Left colon (tissue), 2 donors: ENCODE results near the gene JAG2. TPM values are rescaled to one million over a fixed set of nuclear protein-coding genes. Genes with fewer than 3 reads are reported as not detected.
A peak's percentile ranks its signal among the peaks of the same experiment; 100 is the strongest.

ENCODE experiments used
- ATAC-seq: fragments of 200-7000 bp; cut with Tn5 transposase; one replicate; pipeline ENCODE4 v1.9.1; 2020; ENCODE audit warnings: mild to moderate bottlenecking, moderate library complexity
- DNase-seq, 2 donors: peaks; one replicate each; pipeline ENCODE4 v3.0.0-alpha.2; 2020
- intact Hi-C, 2 donors: fragments of 100-400 bp; cut with DNase I in 1 of 2; cut with micrococcal nuclease in 1 of 2; formaldehyde crosslinking; loops; one replicate each; pipeline versions ENCODE4 v1.11.2 to v1.14.0; 2022; cut with DNase I, micrococcal nuclease
- long read RNA-seq: library from polyadenylated mRNA; unstranded; transcript quantifications from one replicate; pipeline ENCODE4 v2.0.0, GENCODE V29; 2021
- total RNA-seq, 2 donors: library from RNA; stranded (reverse); fragmentation: NEBNext Ultra II Directional; extraction: Animal tissue kit (Norgen Biotek cat#: 25700); gene quantifications; one replicate each; pipeline ENCODE4 v1.2.1, GENCODE V29; 2021
- donor health status: DM: no; HTN: no; CAD: no.
- donor health status: DM: yes; HTN: yes; CAD: no.

Gene JAG2
- total RNA-seq: 10 to 100 TPM in 1 of 2 donors, 1 to 10 TPM in 1; 7.6 to 11.9 TPM
- long read RNA-seq, partial matches to known transcripts: 20 of 20 reads
- long read RNA-seq, other reads (novel, unspliced or antisense): 0 of 20 reads

- intact Hi-C loops: no loop called here
- peak; percentile 29 for ATAC-seq
- DNase-seq: peak in 1 of 2 donors; percentile 67
These were observed at the start of gene JAG2 for GRCh38 chr14:105168496-105168978. TSS of gene JAG2 (minus strand) at chr14:105168776. CDS start at chr14:105168420, 356 bp downstream.

GRCh38 chr14:105217774-105218173, 49.2 kb upstream of the JAG2 start:
- DNase-seq (no peak), ATAC-seq (no peak)
- intact Hi-C loops: loop anchor here in 1 of 2 donors (10.0 kb wide), 1 partner anchor 47 kb away; no protein-coding TSS in a partner anchor

DNA sequence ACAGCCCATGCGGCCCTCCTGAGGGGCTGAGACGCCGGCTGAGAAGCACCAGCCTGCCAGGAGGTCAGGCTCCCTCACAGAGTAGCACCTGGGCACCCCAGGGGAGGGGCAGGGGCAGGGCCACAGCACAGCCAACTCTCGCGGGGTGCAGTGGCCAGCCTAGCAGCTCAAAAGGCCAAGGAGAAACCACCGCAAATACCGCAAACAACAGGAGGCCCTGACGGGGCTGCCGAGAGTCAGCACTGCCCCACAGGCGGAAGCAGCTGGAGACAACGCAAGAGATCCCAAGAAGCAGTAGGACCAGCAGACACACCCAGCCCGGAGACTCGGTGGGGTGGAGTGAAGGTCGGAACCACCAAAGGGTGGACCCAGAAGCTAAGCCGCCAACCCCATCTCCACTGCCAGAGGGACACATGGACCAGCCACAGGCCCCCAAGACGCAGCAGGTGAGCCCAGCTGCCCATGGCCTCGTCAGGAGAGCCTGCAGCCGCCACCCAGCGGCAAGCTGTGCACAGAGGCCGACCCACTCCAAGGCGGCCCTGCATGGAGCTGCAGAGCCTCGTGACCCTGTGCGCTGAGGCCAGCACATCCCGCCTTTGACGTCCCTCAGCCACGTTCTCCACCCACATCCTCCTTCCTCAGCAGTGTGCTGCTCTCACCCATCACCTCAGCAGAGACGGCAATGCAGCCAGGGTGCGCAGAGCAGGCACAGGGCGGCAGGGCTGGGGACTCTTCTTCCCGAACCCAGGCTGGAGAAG, 48.1 kb upstream of the JAG2 start:
- DNase-seq (no peak), ATAC-seq (no peak)
- intact Hi-C loops: loop anchor here in 1 of 2 donors (10.0 kb wide), 1 partner anchor 48 kb away; no protein-coding TSS in a partner anchor

GRCh38 chr14:105215602-105216001, 47.0 kb upstream of the JAG2 start:
- intact Hi-C loops: loop anchor here in 1 of 2 donors (10.0 kb wide), 1 partner anchor 49 kb away; no protein-coding TSS in a partner anchor
- no peak for ATAC-seq
- no peak for DNase-seq

DNA sequence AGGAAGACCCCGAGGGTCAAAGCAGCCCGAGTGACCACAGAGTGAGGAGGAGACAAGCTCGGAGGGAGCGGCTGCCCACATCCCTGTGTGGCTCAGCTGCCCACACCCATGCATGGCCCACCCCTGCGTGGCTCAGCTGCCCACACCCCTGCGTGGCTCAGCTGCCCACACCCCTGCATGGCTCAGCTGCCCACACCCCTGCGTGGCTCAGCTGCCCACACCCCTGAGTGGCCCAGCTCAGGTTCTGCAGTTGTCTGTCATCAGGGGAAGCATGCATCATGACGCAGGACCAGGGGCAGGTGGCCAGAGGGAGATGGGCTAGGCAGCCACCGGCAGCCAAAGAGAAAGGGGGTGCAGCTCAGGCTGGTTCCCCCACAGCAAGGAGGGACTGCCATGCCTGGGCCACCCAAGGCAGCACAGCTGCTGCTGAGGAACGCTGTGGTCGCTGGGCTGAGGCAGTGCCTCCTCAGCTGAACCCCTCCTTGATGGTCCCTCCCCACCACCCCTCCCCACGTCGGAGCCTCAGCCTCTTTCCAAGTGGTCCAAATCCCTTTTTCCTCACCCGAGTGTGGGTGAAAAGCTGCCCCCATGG, 45.8 kb upstream of the JAG2 start:
- ATAC-seq (no peak), DNase-seq (no peak)
- intact Hi-C loops: loop anchor here in 1 of 2 donors (10.0 kb wide), 1 partner anchor 50 kb away; no protein-coding TSS in a partner anchor

DNA sequence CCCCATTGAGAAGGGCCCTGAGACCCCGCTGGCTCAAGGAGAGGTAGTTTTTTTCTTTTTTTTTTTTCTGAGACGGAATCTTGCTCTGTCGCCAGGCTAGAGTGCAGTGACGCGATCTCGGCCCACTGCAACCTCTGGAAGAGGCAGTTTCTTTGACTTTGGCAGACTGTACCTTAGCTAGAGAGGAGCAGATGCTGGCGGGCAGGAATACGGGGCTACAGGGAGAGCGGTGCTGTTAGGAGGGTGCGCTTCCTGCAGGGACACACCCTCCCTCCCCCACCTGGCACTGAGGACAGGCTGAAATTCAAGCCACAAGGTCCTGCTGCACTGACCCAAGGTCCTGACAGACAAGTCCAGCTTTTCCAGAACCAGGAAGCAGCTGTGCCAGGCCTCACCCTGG, 44.8 kb upstream of the JAG2 start:
- DNase-seq: no peak
- intact Hi-C loops: loop anchor here in 1 of 2 donors (10.0 kb wide), 1 partner anchor 51 kb away; no protein-coding TSS in a partner anchor
- ATAC-seq: no peak

- intact Hi-C loops: loop anchor here in 1 of 2 donors (10.0 kb wide), 1 partner anchor 52 kb away; no protein-coding TSS in a partner anchor
- ATAC-seq: no peak
- no peak for DNase-seq
These were observed 44.1 kb upstream of the JAG2 start for GRCh38 chr14:105212541-105213300.

DNA sequence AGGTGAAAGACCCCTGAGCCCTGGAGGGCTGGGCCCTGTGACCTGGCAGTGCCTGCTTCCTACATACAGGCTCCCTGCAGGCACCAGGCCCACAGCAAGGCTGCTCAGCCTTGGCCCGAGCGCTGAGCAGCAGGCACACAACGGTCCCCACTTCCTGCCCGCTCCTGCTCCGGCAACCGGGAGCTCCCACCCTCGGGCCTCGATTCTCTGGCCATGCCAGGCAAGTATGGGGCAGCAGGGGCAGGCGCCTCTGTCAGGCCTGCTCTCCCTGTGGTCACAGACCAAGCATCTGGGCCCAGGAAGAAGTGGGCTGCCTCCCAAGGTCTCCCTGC, 43.1 kb upstream of the JAG2 start:
- DNase-seq (no peak), ATAC-seq (no peak)
- intact Hi-C loops: loop anchor here in 1 of 2 donors (10.0 kb wide), 1 partner anchor 53 kb away; no protein-coding TSS in a partner anchor

DNA sequence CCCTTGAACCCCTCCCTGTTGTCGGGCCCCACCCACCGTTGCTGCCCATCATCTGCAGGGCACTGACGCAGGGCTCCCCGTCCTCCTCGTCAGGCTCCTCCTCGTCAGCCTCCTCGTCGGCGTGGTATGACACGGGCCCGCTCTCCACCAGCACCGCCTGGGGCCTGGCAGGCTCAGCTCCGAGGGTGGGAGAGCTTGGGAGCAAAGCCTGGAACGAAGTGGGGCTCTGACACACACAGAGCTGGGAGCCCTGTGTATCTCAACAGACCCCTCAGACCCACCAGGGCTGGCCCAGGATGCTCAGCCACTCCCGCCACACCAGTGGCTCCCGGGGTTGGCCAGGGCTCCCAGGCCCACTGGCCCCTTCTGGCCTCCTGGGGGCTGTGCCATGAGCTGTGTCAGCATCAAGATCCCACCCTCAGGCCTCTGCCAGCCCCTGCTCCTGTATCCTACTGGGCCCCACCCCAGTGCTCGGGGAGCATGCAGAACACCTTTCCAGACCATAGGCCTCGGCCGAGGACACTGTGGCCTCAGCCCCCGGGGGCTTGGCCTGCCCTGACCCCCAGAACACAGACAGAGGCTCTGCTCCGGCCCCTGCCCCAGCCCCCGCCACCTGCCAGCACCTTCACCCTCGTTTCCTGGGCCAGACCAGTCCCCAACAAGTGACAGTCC, 42.6 kb upstream of the JAG2 start:
- DNase-seq (no peak), ATAC-seq (no peak)
- intact Hi-C loops: loop anchor here in 1 of 2 donors (10.0 kb wide), 1 partner anchor 54 kb away; no protein-coding TSS in a partner anchor

DNA sequence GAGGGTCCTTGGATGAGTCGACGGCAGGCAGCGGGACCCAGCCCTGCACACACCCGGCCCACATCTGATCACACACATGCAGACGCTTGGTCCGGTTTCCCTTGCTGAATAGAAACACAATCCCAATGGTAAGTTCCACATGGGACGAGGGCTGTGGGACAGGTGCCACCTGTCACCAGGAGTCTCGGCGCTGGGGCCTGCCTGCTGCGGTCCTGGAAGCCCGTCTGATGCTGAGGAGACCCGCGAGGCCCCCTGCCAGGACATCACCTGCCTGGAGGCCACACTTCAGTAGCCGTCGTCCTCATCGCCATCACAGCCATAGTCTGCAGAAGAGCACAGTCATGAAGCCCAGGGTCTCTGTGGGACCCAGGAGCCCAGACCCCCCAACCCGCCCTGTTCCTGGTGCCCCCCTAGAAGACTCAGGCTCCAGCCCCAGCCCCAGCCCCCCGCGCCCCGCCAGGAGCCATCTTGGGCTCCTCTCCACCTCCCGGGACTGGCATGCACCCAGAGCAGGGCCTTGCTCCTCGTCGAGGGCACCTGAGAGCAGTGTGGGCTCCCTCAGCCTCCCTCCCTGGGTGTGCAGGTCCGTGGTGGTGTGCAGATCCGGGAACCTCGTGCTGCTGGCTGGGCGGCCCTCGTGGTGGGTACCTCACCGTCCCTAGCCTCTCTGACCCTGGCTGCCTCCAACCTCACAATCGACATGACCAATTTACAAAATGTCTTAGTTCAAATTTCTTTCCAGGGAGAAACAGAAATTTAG, 41.9 kb upstream of the JAG2 start:
- ATAC-seq (no peak), DNase-seq (no peak)
- intact Hi-C loops: loop anchor here in 1 of 2 donors (10.0 kb wide), 1 partner anchor 54 kb away; no protein-coding TSS in a partner anchor

- intact Hi-C loops: loop anchor here (10.0 kb wide), 2 partner anchors 55 to 75 kb away; no protein-coding TSS in a partner anchor
- DNase-seq (no peak), ATAC-seq (no peak)
These were observed 41.1 kb upstream of the JAG2 start for GRCh38 chr14:105209646-105210045.

GRCh38 chr14:105209091-105209490, 40.5 kb upstream of the JAG2 start:
- intact Hi-C loops: loop anchor here in 1 of 2 donors (10.0 kb wide), 1 partner anchor 76 kb away; no protein-coding TSS in a partner anchor
- DNase-seq: no peak
- no peak for ATAC-seq

- DNase-seq (no peak), ATAC-seq (no peak)
- intact Hi-C loops: loop anchor here in 1 of 2 donors (10.0 kb wide), 1 partner anchor 76 kb away; no protein-coding TSS in a partner anchor
These were observed 40.1 kb upstream of the JAG2 start for GRCh38 chr14:105208738-105209075.

DNA sequence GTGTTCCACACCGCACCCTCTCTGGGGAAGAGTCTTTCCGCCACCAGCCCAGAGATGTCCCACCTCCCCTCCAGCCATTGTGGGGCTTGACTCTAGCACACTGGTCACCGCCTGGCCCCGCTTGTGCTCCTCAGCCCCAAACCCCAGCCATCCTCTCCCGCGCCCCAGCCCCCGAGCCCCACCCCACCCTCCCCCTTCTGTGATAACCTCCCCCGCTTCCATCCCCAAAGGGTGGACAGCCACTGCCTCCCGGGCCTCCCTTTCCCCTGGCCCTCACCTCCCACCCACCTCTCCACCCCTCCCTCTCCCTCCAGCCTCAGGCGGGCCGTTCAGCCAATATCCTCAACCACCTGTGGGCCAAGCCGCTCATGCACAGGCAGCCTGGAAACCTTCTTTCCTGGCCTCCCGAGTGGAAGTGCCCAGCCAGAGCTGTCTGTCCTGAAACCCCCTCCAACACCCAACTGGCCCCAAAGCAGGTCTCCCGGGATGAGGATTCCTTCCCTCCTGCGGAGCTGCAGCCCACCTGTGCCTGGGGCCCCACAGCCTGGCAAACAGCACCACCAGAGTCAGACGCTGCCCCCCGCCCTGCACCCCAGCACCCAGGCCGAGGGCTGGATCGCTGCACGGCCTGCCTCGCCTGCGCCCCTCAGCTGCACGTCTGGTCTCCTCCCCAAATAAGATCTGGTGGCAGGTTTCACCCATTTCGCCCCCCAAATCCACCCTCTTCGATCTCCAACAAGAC, 39.6 kb upstream of the JAG2 start:
- intact Hi-C loops: loop anchor here in 1 of 2 donors (10.0 kb wide), 1 partner anchor 77 kb away; no protein-coding TSS in a partner anchor
- ATAC-seq (no peak), DNase-seq (no peak)

DNA sequence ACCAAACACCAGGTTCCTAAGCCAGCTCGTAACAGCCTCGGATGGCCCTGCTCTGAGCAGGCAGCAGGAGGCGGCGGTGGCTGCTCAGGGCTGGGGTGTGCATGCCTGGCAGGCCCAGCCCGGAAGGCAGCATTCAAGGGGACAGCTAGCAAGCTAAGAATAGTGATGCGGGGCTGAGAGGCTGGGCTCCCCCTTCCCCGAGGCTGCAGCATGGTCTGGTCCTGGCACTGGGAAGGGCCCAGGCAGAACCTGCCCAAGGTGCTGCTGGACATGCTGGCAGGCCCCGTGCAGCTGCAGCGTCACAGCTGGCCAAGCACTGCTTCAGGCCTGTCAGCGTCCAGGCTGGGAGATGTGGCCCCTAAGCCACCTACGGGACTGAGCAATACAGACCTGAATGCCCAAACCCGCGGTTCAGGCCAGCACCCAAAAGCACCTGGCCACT, 38.9 kb upstream of the JAG2 start:
- no peak for ATAC-seq
- intact Hi-C loops: loop anchor here in 1 of 2 donors (10.0 kb wide), 1 partner anchor 77 kb away; no protein-coding TSS in a partner anchor
- no peak for DNase-seq

GRCh38 chr14:105206873-105207272, 38.3 kb upstream of the JAG2 start:
- no peak for ATAC-seq
- no peak for DNase-seq
- intact Hi-C loops: loop anchor here in 1 of 2 donors (10.0 kb wide), 1 partner anchor 78 kb away; no protein-coding TSS in a partner anchor
